GM10266 (cell line): ENCODE data around the gene USP7.
"Not testable (repeated sequence)": the region's sequence is repeated elsewhere in the genome, so short reads cannot be mapped to it uniquely, and the experiment has no call there.

ENCODE experiments used
- DNase-seq: peaks from one replicate; pipeline ENCODE4 v3.0.0; 2012; ENCODE audit errors: extremely low spot score
- CTCF ChIP-seq: IDR thresholded peaks from 2 replicates; pipeline ENCODE4 v1.5.1; 2012; ENCODE audit warnings: mild to moderate bottlenecking, low read depth; ENCODE audit not compliant: control insufficient read depth, insufficient read depth; ENCODE audit errors: missing control alignments

Gene USP7

GRCh38 chr16:8923199-8923598 is 40.5 kb downstream of the USP7 start:
- DNase-seq = no peak
- no peak for TF ChIP-seq CTCF

GRCh38 chr16:8921347-8921984 is 42.2 kb downstream of the USP7 start:
- DNase-seq = no peak
- no peak for TF ChIP-seq CTCF

GRCh38 chr16:8920645-8921346 is 42.9 kb downstream of the USP7 start:
- TF ChIP-seq CTCF = no peak
- no peak for DNase-seq

- TF ChIP-seq CTCF = no peak
- DNase-seq = no peak
These were observed 43.7 kb downstream of the USP7 start for GRCh38 chr16:8919934-8920462.

- no peak for DNase-seq
- TF ChIP-seq CTCF = no peak
These were observed 44.4 kb downstream of the USP7 start for GRCh38 chr16:8919089-8919933.

- DNase-seq = not testable (repeated sequence)
These were observed 46.4 kb downstream of the USP7 start for GRCh38 chr16:8917336-8917735.

GRCh38 chr16:8916541-8917225 is 47.0 kb downstream of the USP7 start:
- TF ChIP-seq CTCF = no peak
- no peak for DNase-seq
